ENCODE data around the gene SHC2. TPM values are rescaled to one million over a fixed set of nuclear protein-coding genes. Genes with fewer than 3 reads are reported as not detected.

Gene SHC2
- total RNA-seq, 1 donor from 2014 or later: 26.0 TPM

DNA sequence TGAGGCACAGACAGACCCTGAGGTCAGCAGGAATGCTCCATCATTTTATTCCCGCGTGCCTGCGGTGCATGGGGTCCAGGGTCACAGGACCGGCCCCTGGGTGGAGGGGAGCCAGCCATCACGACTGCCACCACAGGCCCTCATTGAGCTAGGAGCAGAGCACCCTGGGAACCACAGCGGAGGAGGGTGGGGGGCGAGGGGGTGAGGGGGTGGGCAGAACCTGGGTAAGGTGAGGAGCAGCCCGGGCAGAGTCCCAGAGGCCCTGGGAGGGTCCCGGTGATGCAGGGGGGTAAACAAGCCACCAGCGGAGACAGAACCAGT, 34.2 kb upstream of the SHC2 start:
- TF ChIP-seq POLR2AphosphoS5 (IDR thresholded peaks at IDR 0.05; ENCODE audit: insufficient read depth in 1 of 2, low read depth in 1 of 2) (no peak), POLR2A (IDR thresholded peaks at IDR 0.05) (no peak)
- TF ChIP-seq, protein P1, sequence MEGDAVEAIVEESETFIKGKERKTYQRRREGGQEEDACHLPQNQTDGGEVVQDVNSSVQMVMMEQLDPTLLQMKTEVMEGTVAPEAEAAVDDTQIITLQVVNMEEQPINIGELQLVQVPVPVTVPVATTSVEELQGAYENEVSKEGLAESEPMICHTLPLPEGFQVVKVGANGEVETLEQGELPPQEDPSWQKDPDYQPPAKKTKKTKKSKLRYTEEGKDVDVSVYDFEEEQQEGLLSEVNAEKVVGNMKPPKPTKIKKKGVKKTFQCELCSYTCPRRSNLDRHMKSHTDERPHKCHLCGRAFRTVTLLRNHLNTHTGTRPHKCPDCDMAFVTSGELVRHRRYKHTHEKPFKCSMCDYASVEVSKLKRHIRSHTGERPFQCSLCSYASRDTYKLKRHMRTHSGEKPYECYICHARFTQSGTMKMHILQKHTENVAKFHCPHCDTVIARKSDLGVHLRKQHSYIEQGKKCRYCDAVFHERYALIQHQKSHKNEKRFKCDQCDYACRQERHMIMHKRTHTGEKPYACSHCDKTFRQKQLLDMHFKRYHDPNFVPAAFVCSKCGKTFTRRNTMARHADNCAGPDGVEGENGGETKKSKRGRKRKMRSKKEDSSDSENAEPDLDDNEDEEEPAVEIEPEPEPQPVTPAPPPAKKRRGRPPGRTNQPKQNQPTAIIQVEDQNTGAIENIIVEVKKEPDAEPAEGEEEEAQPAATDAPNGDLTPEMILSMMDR (IDR thresholded peaks at IDR 0.05): no peak
- peaks cover 11% of the 10 kb centered on the region for H3K4me1 ChIP-seq
- intact Hi-C loops (cut with DNase I): no loop called here
- no peak for DNase-seq (ENCODE audit: extremely low spot score in 2 of 2)
- H3K27ac ChIP-seq: no peak overlapping the region
- H3K4me3 ChIP-seq: no peak overlapping the region
- H3K27me3 ChIP-seq: peaks cover 16% of the 10 kb centered on the region
- H3K36me3 ChIP-seq: no peaks in the 10 kb centered on the region
- no peaks in the 10 kb centered on the region for H3K9me3 ChIP-seq

DNA sequence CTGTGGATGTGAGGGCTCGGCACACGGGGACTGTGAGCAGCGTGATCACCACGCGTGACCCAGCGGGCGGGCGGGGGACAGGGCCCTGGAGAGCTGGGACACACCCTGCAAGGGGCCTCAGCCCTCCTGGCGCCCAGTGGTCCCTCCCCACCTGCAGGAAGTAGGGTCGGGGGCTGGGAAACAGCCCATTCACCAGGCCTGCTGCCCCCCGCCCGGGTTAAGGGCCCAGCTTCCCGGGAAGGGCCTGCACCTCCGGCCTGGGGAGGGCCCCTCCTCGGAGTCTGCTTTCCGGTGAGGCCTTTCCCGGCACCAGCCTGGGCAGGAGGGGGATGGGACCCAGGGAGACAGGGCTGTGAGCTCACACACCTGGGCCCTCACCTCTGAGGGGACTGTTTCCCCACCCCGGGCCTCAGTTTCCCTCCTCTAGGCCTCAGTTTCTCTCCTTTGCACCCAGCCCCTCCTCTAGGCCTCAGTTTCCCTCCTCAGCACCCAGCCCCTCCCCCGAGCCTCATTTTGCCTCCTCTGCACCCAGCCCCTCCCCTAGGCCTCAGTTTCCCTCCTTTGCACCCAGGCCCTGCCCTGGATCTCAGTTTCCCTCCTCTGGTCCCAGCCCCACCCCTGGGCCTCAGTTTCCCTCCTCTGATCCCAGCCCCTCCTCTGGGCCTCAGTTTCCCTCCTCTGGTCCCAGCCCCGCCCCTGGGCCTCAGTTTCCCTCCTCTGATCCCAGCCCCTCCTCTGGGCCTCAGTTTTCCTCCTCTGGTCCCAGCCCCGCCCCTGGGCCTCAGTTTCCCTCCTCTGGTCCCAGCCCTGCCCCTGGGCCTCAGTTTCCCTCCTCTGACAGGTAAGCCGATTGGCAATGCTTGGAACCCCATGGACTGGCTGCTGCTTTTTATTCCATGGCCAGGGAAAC, 33.6 kb upstream of the SHC2 start:
- Histone ChIP-seq H3K36me3 (no peaks in the 10 kb centered on the region), H3K27ac (no peak overlapping the region), H3K4me3 (no peak overlapping the region), H3K27me3 (peaks cover 16% of the 10 kb centered on the region), H3K4me1 (peaks cover 15% of the 10 kb centered on the region), H3K9me3 (no peaks in the 10 kb centered on the region)
- DNase-seq (ENCODE audit: extremely low spot score in 2 of 2): no peak
- TF ChIP-seq, protein P1 (IDR thresholded peaks at IDR 0.05): no peak
- TF ChIP-seq POLR2A (IDR thresholded peaks at IDR 0.05) (no peak), POLR2AphosphoS5 (IDR thresholded peaks at IDR 0.05; ENCODE audit: insufficient read depth in 1 of 2, low read depth in 1 of 2) (no peak)
- intact Hi-C loops (cut with DNase I): no loop called here

DNA sequence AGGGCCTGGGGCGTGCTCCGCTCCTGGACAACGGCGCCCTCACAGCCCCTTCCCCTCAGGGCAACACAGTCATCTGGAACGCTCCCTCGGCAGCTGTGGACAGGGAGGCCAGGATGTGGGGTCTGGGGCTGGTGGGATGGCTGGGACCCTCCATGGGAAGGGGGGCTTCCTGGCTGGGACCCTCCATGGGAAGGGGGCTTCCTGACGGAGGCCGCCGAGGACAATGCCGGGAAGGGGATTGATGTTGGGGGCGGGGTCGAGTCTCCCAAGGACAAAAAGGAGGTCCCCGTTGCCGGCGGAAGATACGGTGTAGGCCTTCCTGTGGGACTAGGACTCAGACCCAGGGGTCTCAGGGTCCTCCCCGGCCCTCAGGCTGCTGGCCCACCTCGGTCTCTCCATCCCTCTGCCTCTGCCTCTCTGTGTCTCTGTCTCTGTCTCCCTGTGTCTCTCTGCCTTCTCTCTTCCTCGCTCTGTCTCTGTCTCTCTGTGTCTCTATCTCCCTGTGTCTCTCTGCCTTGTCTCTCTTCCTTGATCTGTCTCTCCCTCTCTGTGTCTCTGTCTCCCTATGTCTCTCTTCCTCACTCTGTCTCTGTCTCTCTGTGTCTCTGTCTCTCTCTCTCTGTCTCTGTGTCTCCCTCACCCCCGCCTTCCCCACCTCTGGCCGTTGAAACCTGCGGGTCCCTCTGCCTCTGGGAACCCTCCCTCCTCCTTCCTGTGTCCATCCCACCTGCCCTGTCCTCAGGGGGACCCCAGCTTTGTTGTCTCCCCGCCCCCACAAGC, 32.7 kb upstream of the SHC2 start:
- Histone ChIP-seq H3K4me3 (no peak overlapping the region), H3K27me3 (peaks cover 16% of the 10 kb centered on the region), H3K27ac (no peak overlapping the region), H3K4me1 (peaks cover 18% of the 10 kb centered on the region), H3K9me3 (no peaks in the 10 kb centered on the region), H3K36me3 (no peaks in the 10 kb centered on the region)
- TF ChIP-seq POLR2A (IDR thresholded peaks at IDR 0.05) (no peak), POLR2AphosphoS5 (IDR thresholded peaks at IDR 0.05; ENCODE audit: insufficient read depth in 1 of 2, low read depth in 1 of 2) (no peak)
- TF ChIP-seq, protein P1 (IDR thresholded peaks at IDR 0.05): no peak
- intact Hi-C loops (cut with DNase I): no loop called here
- DNase-seq (ENCODE audit: extremely low spot score in 2 of 2): no peak

DNA sequence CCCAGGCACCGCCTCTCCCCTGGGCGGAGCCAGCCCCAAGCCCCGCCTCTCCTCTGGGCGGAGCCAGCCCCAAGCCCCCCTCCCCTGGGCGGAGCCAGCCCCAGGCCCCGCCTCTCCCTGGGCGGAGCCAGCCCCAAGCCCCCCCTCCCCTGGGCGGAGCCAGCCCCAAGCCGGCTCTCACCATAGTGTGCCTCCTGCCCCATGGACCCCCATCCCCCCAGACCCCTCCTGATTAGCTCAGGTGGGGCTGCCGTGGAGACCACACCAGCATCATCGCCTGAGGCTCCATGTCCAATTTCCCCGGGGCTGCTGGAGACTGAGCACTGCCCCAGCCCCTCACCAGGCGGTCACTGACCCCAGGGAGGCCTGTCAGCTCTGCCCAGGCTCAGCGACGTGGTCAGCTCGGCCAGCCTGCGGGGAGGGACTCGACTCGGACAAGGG, 31.3 kb upstream of the SHC2 start:
- intact Hi-C loops (cut with DNase I): no loop called here
- H3K9me3 ChIP-seq: no peaks in the 10 kb centered on the region
- no peak overlapping the region for H3K4me3 ChIP-seq
- TF ChIP-seq POLR2AphosphoS5 (IDR thresholded peaks at IDR 0.05; ENCODE audit: insufficient read depth in 1 of 2, low read depth in 1 of 2) (no peak), POLR2A (IDR thresholded peaks at IDR 0.05) (no peak)
- TF ChIP-seq, protein P1 (IDR thresholded peaks at IDR 0.05): no peak
- H3K36me3 ChIP-seq: no peaks in the 10 kb centered on the region
- peaks cover 18% of the 10 kb centered on the region for H3K4me1 ChIP-seq
- no peak overlapping the region for H3K27ac ChIP-seq
- H3K27me3 ChIP-seq: peaks cover 5% of the 10 kb centered on the region
- DNase-seq (ENCODE audit: extremely low spot score in 2 of 2): no peak

All from vagina (tissue), 2 donors.